Thyroid gland (tissue), 4 donors: Measurements from ENCODE around the gene HCN3.

Experiments
- POLR2A ChIP-seq, 2 donors: fragments of 450-650 bp; IDR thresholded peaks; one replicate each; pipeline ENCODE4 v1.6.1; 2017; ENCODE audit warnings: antibody characterized with exemption in 2 of 2, mild to moderate bottlenecking in 2 of 2, moderate library complexity in 1 of 2
- TF ChIP-seq, protein P1 (sequence below), 6 experiments: fragments of 200-600 bp in 3 of 6; fragments of 450-650 bp in 3 of 6; sonication (generic) in 3 of 6; IDR thresholded peaks; one replicate each; pipeline ENCODE4 v1.5.1; 2016 to 2019; ENCODE audit warnings: antibody characterized with exemption in 6 of 6, mild to moderate bottlenecking in 2 of 6, inconsistent platforms in 1 of 6, moderate library complexity in 1 of 6

DNA sequence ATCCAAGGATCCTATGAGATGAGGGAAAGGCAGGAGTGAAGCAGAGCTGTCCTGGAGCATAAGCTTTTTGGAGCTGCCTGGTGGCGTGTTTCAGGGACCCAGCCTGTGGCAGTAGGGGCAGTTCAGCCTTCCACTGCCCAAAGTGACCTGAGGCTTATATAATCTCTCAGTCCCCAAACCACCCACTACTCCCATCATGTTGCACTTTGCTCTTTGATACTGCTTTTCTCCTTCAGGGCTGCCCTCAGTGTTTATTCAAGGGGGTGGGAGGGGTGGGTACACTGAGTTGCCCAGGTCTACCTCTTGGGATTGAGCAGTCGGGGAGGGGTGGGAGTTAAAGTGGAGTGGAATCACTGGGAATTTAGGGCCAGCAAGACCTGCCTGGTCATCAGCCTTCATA is 9.3 kb downstream of the HCN3 start:
- TF ChIP-seq, protein P1, sequence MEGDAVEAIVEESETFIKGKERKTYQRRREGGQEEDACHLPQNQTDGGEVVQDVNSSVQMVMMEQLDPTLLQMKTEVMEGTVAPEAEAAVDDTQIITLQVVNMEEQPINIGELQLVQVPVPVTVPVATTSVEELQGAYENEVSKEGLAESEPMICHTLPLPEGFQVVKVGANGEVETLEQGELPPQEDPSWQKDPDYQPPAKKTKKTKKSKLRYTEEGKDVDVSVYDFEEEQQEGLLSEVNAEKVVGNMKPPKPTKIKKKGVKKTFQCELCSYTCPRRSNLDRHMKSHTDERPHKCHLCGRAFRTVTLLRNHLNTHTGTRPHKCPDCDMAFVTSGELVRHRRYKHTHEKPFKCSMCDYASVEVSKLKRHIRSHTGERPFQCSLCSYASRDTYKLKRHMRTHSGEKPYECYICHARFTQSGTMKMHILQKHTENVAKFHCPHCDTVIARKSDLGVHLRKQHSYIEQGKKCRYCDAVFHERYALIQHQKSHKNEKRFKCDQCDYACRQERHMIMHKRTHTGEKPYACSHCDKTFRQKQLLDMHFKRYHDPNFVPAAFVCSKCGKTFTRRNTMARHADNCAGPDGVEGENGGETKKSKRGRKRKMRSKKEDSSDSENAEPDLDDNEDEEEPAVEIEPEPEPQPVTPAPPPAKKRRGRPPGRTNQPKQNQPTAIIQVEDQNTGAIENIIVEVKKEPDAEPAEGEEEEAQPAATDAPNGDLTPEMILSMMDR (IDR thresholded peaks at IDR 0.05) = no peak
- TF ChIP-seq POLR2A (IDR thresholded peaks at IDR 0.05) = no peak
